D721Med (cell line): ENCODE data around the gene HIGD1A.

Experiments used
- DNase-seq: peaks from one replicate; pipeline ENCODE4 v3.0.0; 2011; ENCODE audit warnings: low spot score; ENCODE audit not compliant: insufficient read length
- FAIRE-seq: peaks from 2 replicates; lab custom pipeline; 2011; peaks lifted over from hg19 to GRCh38; lab: Jason Lieb, UNC
- TF ChIP-seq, protein P1 (sequence below): IDR thresholded peaks from 2 replicates; pipeline ENCODE4 v1.5.1; 2012; ENCODE audit warnings: mild to moderate bottlenecking, control low read depth; ENCODE audit not compliant: insufficient read depth; ENCODE audit errors: missing control alignments

The HIGD1A gene

GRCh38 chr3:42749025-42749752 lies 55.1 kb downstream of the HIGD1A start:
- DNase-seq (no peak), FAIRE-seq (no peak)
- TF ChIP-seq, protein P1, sequence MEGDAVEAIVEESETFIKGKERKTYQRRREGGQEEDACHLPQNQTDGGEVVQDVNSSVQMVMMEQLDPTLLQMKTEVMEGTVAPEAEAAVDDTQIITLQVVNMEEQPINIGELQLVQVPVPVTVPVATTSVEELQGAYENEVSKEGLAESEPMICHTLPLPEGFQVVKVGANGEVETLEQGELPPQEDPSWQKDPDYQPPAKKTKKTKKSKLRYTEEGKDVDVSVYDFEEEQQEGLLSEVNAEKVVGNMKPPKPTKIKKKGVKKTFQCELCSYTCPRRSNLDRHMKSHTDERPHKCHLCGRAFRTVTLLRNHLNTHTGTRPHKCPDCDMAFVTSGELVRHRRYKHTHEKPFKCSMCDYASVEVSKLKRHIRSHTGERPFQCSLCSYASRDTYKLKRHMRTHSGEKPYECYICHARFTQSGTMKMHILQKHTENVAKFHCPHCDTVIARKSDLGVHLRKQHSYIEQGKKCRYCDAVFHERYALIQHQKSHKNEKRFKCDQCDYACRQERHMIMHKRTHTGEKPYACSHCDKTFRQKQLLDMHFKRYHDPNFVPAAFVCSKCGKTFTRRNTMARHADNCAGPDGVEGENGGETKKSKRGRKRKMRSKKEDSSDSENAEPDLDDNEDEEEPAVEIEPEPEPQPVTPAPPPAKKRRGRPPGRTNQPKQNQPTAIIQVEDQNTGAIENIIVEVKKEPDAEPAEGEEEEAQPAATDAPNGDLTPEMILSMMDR: no peak

- no peak for FAIRE-seq
- TF ChIP-seq, protein P1: no peak
- no peak for DNase-seq
Observed at GRCh38 chr3:42747581-42747980, 56.7 kb downstream of the HIGD1A start.

DNA sequence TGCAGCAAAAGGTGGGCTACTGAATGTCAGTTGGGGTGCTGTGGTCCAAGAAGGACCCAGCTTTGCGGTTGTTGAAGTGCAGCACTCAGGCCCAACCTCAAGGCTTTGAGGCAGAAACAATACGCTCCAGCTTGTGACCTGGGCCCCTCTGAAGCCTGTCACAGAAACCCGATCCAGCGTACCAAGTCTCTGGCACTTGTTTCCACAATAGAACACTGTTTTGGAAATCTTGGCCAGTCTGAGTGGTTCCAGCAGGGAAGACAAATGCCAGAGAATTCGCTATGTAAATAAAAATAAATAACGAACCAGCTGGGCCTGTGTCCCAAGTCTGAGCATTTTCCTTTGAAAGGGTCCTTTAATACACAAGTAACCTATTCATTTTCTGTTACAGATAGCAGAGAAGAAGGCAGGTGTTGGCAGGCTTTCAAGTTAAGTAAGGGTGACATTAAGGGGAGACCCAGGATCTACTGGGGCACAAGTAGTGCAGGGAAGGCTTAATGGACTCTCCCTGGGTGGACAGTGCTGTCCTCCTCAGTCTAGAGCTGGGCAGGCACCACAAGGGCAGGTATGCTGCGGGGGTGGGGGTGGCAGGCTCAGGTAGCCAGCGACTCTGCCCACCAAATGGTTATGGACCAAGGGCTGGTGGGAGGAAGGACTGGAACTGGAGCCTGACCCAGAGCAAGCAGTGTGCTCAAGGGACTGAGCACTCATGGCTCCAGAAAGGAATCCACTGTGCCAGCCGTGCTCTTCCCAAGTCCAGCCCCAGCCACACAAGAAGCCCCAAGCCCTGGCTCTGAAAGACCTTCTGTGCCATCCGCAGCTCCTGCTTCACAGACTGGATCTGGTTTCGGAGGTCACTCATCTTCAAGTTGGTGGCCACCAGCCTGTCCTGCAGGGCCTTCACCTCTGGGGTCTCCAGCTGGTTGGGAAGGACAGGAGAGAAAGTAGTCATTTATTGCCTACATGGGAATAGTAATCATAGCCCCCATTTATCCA lies 57.5 kb downstream of the HIGD1A start:
- DNase-seq (no peak), FAIRE-seq (no peak)
- TF ChIP-seq, protein P1: no peak

DNA sequence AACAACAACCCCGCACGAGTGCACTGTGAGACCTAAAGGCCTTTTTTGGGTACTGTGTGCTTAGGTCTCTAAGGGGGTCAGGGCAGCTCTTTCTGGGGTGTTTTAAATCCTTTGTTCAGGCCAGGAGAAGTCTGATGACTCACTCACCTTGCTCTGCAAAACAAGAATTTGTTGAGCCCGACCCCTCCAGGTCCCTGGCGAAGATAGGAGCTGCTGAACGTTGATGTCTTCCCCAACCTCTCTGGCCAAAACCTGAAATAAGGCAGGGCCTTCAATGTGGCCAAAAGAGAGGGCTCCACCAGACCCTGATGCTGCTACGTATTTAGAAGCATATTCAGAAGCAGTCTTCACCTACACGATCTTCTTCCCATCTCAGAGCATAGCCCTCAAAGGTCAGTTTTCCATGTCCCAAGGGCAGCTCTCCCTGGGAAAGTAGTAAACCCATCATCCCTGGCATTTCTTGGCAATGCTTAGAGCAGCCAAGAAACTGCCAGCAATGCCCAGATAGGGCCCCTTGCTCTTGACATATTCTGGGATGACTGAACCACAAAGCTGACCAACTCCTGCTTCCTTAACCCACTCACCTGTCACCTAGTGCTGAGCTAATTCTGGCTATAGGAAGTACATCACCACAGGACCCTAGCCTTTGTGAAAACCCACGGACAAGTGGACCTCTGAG lies 58.4 kb downstream of the HIGD1A start:
- TF ChIP-seq, protein P1: no peak
- no peak for DNase-seq
- no peak for FAIRE-seq

- TF ChIP-seq, protein P1: no peak
- FAIRE-seq (no peak), DNase-seq (no peak)
Observed at GRCh38 chr3:42745291-42745745, 59.0 kb downstream of the HIGD1A start.

- TF ChIP-seq, protein P1: no peak
- FAIRE-seq (no peak), DNase-seq (no peak)
Observed at GRCh38 chr3:42743204-42743995, 60.9 kb downstream of the HIGD1A start.
